IMR-90 (cell line): Measurements from ENCODE around the gene HSD17B7. TPM values are rescaled to one million over a fixed set of nuclear protein-coding genes. Genes with fewer than 3 reads are reported as not detected.
A peak's percentile ranks its signal among the peaks of the same experiment; 100 is the strongest.

Source experiments
- ATAC-seq: fragments of 200-7000 bp; cut with Tn5 transposase; 2 replicates; pipeline ENCODE4 v1.9.1; 2020; ENCODE audit warnings: low read depth, mild to moderate bottlenecking, moderate library complexity
- BruUV-seq: library from RNA; stranded (reverse); fragments of 400-500 nt; replicated peaks from 2 replicates; lab custom pipeline; 2021; lab: Mats Ljungman, UMichigan
- CTCF ChIA-PET: fragments of 300-600 bp; formaldehyde crosslinking; extraction: SDS; loops from one replicate; lab custom pipeline; 2021; ENCODE audit warnings: antibody characterized with exemption; lab: Yijun Ruan, JAX
- POLR2A ChIA-PET: fragments of 300-600 bp; sonication (Branson Sonifier 250); formaldehyde crosslinking; loops from one replicate; lab custom pipeline; 2022; ENCODE audit warnings: antibody characterized with exemption; ENCODE audit not compliant: unreplicated experiment; lab: Charles Lee
- DNase-seq: peaks from one replicate; pipeline ENCODE4 v3.0.0; 2013
- H2AFZ ChIP-seq: replicated peaks from 2 replicates; pipeline ENCODE3; 2013; ENCODE audit warnings: low read length, mild to moderate bottlenecking; ENCODE audit not compliant: poor library complexity
- H2AK5ac ChIP-seq: 2 replicates; pipeline ENCODE4 v1.6.1; 2013; ENCODE audit warnings: low read depth, low read length, inconsistent platforms
- H2AK9ac ChIP-seq: replicated peaks from 2 replicates; pipeline ENCODE3; 2013; ENCODE audit warnings: mild to moderate bottlenecking, low read depth, low read length, moderate library complexity; ENCODE audit not compliant: poor library complexity
- H2BK120ac ChIP-seq: 2 replicates; pipeline ENCODE4 v1.6.1; 2013; ENCODE audit warnings: low read depth, low read length, inconsistent platforms
- H2BK15ac ChIP-seq: 3 replicates; pipeline ENCODE4 v1.6.1; 2013; ENCODE audit warnings: low read depth, low read length, inconsistent platforms
- H2BK20ac ChIP-seq: 2 replicates; pipeline ENCODE4 v1.6.1; 2013; ENCODE audit warnings: low read depth, mild to moderate bottlenecking, inconsistent platforms, low read length, moderate library complexity
- H2BK5ac ChIP-seq: 2 replicates; pipeline ENCODE4 v1.6.1; 2013; ENCODE audit warnings: mild to moderate bottlenecking, low read depth, low read length, inconsistent platforms; ENCODE audit not compliant: poor library complexity, severe bottlenecking
- H3K14ac ChIP-seq: replicated peaks from 2 replicates; pipeline ENCODE4 v1.6.1; 2013; ENCODE audit warnings: low read depth, low read length, inconsistent platforms
- H3K18ac ChIP-seq: 2 replicates; pipeline ENCODE4 v1.6.1; 2013; ENCODE audit warnings: low read depth, low read length, control low read depth
- H3K23ac ChIP-seq: 2 replicates; pipeline ENCODE4 v1.6.1; 2013; ENCODE audit warnings: low read depth, low read length, inconsistent platforms
- H3K27ac ChIP-seq: 2 replicates; pipeline ENCODE4 v1.5.1; 2013; ENCODE audit warnings: mild to moderate bottlenecking, control low read depth, low read length; ENCODE audit not compliant: insufficient read depth
- H3K27me3 ChIP-seq: 2 replicates; pipeline ENCODE4 v1.6.1; 2013; ENCODE audit warnings: low read length; ENCODE audit not compliant: control insufficient read depth, insufficient read depth
- H3K36me3 ChIP-seq: 2 replicates; pipeline ENCODE4 v1.6.1; 2013; ENCODE audit warnings: low read length, mixed read lengths; ENCODE audit not compliant: control insufficient read depth, insufficient read depth
- H3K4ac ChIP-seq: 2 replicates; pipeline ENCODE4 v1.6.1; 2013; ENCODE audit warnings: low read depth, low read length, inconsistent platforms
- H3K4me1 ChIP-seq: 2 replicates; pipeline ENCODE4 v1.6.1; 2013; ENCODE audit warnings: low read length, mixed read lengths; ENCODE audit not compliant: control insufficient read depth, insufficient read depth
- H3K4me2 ChIP-seq: 2 replicates; pipeline ENCODE4 v1.6.1; 2013; ENCODE audit warnings: low read depth, mild to moderate bottlenecking, control low read depth, low read length, moderate library complexity
- H3K4me3 ChIP-seq: 2 replicates; pipeline ENCODE4 v1.5.1; 2013; ENCODE audit warnings: low read depth, mild to moderate bottlenecking, control low read depth, low read length, moderate library complexity; ENCODE audit not compliant: insufficient read depth
- H3K56ac ChIP-seq: 2 replicates; pipeline ENCODE4 v1.6.1; 2013; ENCODE audit warnings: low read length, inconsistent platforms; ENCODE audit not compliant: insufficient read depth; ENCODE audit errors: extremely low read depth
- H3K79me1 ChIP-seq, 2 experiments: 2 replicates each; pipeline ENCODE4 v1.6.1; 2013; ENCODE audit warnings: low read length in 2 of 2, inconsistent platforms in 1 of 2, low read depth in 1 of 2
- H3K9ac ChIP-seq: 2 replicates; pipeline ENCODE4 v1.6.1; 2013; ENCODE audit warnings: low read depth, low read length, control low read depth
- H3K9me1 ChIP-seq: 2 replicates; pipeline ENCODE4 v1.6.1; 2013; ENCODE audit warnings: low read length, inconsistent platforms; ENCODE audit not compliant: insufficient read depth
- H3K9me3 ChIP-seq: 2 replicates; pipeline ENCODE4 v1.6.1; 2013; ENCODE audit warnings: low read length; ENCODE audit not compliant: control insufficient read depth, insufficient read depth
- H4K20me1 ChIP-seq: 2 replicates; pipeline ENCODE4 v1.6.1; 2013; ENCODE audit warnings: low read length, inconsistent platforms; ENCODE audit not compliant: insufficient read depth
- H4K5ac ChIP-seq: 2 replicates; pipeline ENCODE4 v1.6.1; 2013; ENCODE audit warnings: mild to moderate bottlenecking, low read depth, low read length, control low read depth
- H4K8ac ChIP-seq, 2 experiments: 2 replicates each; pipeline ENCODE4 v1.6.1; 2013; ENCODE audit warnings: low read depth in 2 of 2, low read length in 2 of 2, control low read depth in 1 of 2, inconsistent platforms in 1 of 2
- H4K91ac ChIP-seq: 2 replicates; pipeline ENCODE4 v1.6.1; 2013; ENCODE audit warnings: low read depth, low read length, inconsistent platforms; ENCODE audit not compliant: insufficient read depth
- FOS ChIP-seq: fragments of 150-350 bp; IDR thresholded peaks from 2 replicates; pipeline ENCODE4 v1.6.1; 2016; ENCODE audit warnings: low read depth, low read length
- NFE2L2 ChIP-seq: fragments of 150-350 bp; IDR thresholded peaks from 2 replicates; pipeline ENCODE4 v1.6.1; 2016; ENCODE audit warnings: low read depth, mild to moderate bottlenecking, low read length
- RAD21 ChIP-seq: IDR thresholded peaks from 2 replicates; pipeline ENCODE4 v1.6.1; 2012; ENCODE audit warnings: low read length, improper control_type of control experiment
- WGBS, 2 experiments: methylation state at CpG; one replicate each; pipeline versions ENCODE4 v1.1.5 to v1.1.7; 2013; ENCODE audit warnings: missing lambda C conversion rate in 2 of 2; ENCODE audit not compliant: insufficient read length in 1 of 2; ENCODE audit errors: extremely low coverage in 2 of 2; 5-methylcytosine and 5-hydroxymethylcytosine counted together
- dilution Hi-C: fragments of 300-500 bp; cut with HindIII; formaldehyde crosslinking; loops from one replicate; pipeline ENCODE4 v1.14.3; 2018; ENCODE audit warnings: low sequenced_read_pairs; ENCODE audit not compliant: unreplicated experiment
- in situ Hi-C: fragments of 300-500 bp; cut with MboI; formaldehyde crosslinking; loops from 3 replicates; pipeline ENCODE4 v1.14.3; 2019; ENCODE audit warnings: low sequenced_read_pairs, inconsistent platforms, mixed read lengths
- intact Hi-C: fragments of 100-400 bp; cut with micrococcal nuclease; formaldehyde crosslinking; loops from 2 replicates; pipeline ENCODE4 v1.10.0; 2022
- polyA plus RNA-seq, 3 experiments: library from polyadenylated mRNA; depleted of rRNA; stranded (reverse); fragments of >200 nt; gene quantifications; 2 replicates each; pipeline ENCODE4 v1.2.3, GENCODE V29; 2012; ENCODE audit warnings: low replicate concordance in 1 of 3
- total RNA-seq: library from RNA; depleted of rRNA; stranded (reverse); fragments of >200 nt; gene quantifications from 2 replicates; pipeline ENCODE4 v1.2.3, GENCODE V29; 2012

The HSD17B7 gene
- total and polyA plus RNA-seq, 2 of the 4 experiments (the other 2 are of a cell fraction), result 10.6 to 17.7 TPM

DNA sequence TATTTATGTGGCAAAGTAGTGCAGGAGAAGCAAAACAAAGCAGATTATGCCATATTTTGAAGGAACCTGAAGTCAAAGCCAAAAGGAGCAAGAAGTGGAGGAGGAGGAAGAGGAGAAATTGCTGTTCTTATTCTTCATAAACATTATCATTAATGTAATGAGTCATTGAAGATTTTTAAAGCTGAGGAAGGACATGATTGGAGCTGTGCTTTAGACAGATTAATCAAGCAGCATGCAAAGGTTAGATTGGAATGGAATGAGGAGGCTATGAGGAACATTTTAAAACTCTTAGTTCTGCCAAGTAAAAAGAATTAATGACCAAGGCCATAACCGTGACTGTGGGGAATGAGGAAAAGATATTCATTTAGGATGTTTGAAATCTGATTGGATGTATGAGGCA is 33.0 kb upstream of the HSD17B7 start:
- Histone ChIP-seq H3K56ac (no peak overlapping the region), H3K36me3 (peaks cover 47% of the 10 kb centered on the region), H2AFZ (no peak overlapping the region), H3K4me2 (no peak overlapping the region), H4K5ac (no peak overlapping the region), H3K79me1 (peaks cover 26 to 51% of the 10 kb centered on the region in 2 experiments; a peak in 3 of 4 replicates), H2BK120ac (no peak overlapping the region), H3K14ac (no peak overlapping the region), H3K9me3 (no peaks in the 10 kb centered on the region), H2BK5ac (peak overlapping the region; percentile 32), H4K20me1 (peaks cover 10% of the 10 kb centered on the region; the same call in 1 of the 2 replicates), H4K8ac (no peak overlapping the region), H3K4ac (no peak overlapping the region), H2BK15ac (no peak overlapping the region), H2AK5ac (no peak overlapping the region), H3K18ac (no peak overlapping the region), H3K4me3 (no peak overlapping the region), H2BK20ac (no peak overlapping the region), H3K9ac (no peak overlapping the region), H3K9me1 (peaks cover 32% of the 10 kb centered on the region), H3K4me1 (peaks cover 14% of the 10 kb centered on the region; the same call in 1 of the 2 replicates), H3K23ac (no peak overlapping the region), H2AK9ac (no peak overlapping the region), H3K27me3 (no peaks in the 10 kb centered on the region), H4K91ac (no peak overlapping the region), H3K27ac (no peak overlapping the region)
- POLR2A ChIA-PET, result no interaction called here
- dilution Hi-C loops (no loop called here), in situ Hi-C loops (no loop called here), intact Hi-C loops (no loop called here)
- CTCF ChIA-PET, result interaction anchor here (1.0 kb wide), 1 partner anchor 10 kb away, joined by 3 read pairs; no protein-coding TSS in a partner anchor
- whole genome bisulfite sequencing, 2 experiments, result 0% methylated on average over 1 of the region's 1 CpG; no CpG with 5 or more reads in 1 of the 2 experiments
- peak; percentile 52 for DNase-seq
- no TSS peak for BruUV-seq
- ATAC-seq, result peak; percentile 69
- TF ChIP-seq RAD21 (no peak), FOS (0 out of 2 replicates have a peak, but pooled peaks have one; percentile 15), NFE2L2 (no peak)
